HG03521 (cell line): ENCODE measurements around the gene CRACR2B.

Experiments
- ATAC-seq: cut with Tn5 transposase; IDR thresholded peaks from one replicate; pipeline ENCODE4 v1.9.1; 2021; ENCODE audit warnings: mild to moderate bottlenecking, moderate library complexity; ENCODE audit not compliant: unreplicated experiment

The CRACR2B gene

GRCh38 chr11:850775-851763, 23.4 kb downstream of the CRACR2B start:
- no peak for ATAC-seq

- no peak for ATAC-seq
Measured at GRCh38 chr11:852762-853161, 25.0 kb downstream of the CRACR2B start.

- ATAC-seq = no peak
Measured at GRCh38 chr11:853682-854448, 26.1 kb downstream of the CRACR2B start.

- no peak for ATAC-seq
Measured at GRCh38 chr11:854601-855329, 27.0 kb downstream of the CRACR2B start.

- no peak for ATAC-seq
Measured at GRCh38 chr11:855330-855674, 27.6 kb downstream of the CRACR2B start.

- no peak for ATAC-seq
Measured at GRCh38 chr11:855796-856195, 28.1 kb downstream of the CRACR2B start.

GRCh38 chr11:856397-856796, 28.7 kb downstream of the CRACR2B start:
- ATAC-seq = no peak

- no peak for ATAC-seq
Measured at GRCh38 chr11:858053-858761, 30.5 kb downstream of the CRACR2B start.

- ATAC-seq = no peak
Measured at GRCh38 chr11:858762-859339, 31.1 kb downstream of the CRACR2B start.

GRCh38 chr11:859394-860131, 31.8 kb downstream of the CRACR2B start:
- ATAC-seq = no peak

- ATAC-seq = no peak
Measured at GRCh38 chr11:860234-861104, 32.8 kb downstream of the CRACR2B start.

- no peak for ATAC-seq
Measured at GRCh38 chr11:861105-861479, 33.4 kb downstream of the CRACR2B start.

- no peak for ATAC-seq
Measured at GRCh38 chr11:862081-862661, 34.5 kb downstream of the CRACR2B start.

GRCh38 chr11:862696-863022, 34.9 kb downstream of the CRACR2B start:
- no peak for ATAC-seq

- no peak for ATAC-seq
Measured at GRCh38 chr11:863023-863909, 35.5 kb downstream of the CRACR2B start.

- no peak for ATAC-seq
Measured at GRCh38 chr11:863910-864827, 36.5 kb downstream of the CRACR2B start.
